ENCODE results near the gene UBL5.

DNA sequence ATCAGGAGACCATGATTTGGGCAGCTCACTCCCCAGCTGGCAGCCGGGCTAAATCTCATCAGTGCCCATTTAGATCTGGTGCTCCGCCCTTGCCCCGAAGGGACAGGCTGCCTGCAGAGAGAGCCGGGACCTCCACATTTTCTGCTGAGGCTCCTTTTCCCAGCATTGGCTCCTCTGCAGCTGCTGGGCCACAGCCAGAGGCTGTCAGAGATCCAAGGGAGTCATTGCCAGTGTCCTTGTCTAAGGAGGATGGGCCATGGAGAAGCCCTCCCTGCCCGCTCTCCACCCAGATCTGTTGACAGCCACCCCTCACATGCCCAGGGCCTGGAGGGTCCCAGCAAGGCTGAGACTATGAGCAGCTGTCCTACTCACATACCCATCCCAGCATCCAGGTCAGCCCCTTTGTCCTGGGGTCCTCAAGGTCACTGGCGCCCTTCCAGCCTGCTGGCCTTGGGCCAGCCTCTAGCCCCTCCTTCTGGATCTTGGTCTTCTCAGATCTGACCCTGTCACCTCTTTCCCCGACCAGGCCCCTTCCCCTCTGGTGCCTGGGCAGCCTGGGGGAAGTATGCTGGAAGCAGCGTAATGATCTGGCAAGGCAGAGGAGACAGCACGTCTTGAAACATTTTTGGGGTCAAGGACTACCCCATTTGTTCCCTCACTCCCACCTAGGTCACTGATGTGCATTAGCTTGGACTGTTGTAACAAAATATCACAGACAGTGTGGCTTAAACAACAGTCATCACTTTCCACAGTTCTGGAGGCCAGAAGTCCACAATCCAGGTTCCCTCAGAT is 15.3 kb downstream of the UBL5 start:
- TF ChIP-seq ZFP3 (CRISPR knock-in tag; IDR thresholded peaks at IDR 0.05) (no peak), ARNTL (CRISPR knock-in tag; IDR thresholded peaks at IDR 0.05; ENCODE audit: borderline replicate concordance, low read depth) (no peak), RARB (CRISPR knock-in tag; IDR thresholded peaks at IDR 0.05) (no peak), ZC3H10 (CRISPR knock-in tag; IDR thresholded peaks at IDR 0.05) (no peak)
- TF ChIP-seq, protein P1, sequence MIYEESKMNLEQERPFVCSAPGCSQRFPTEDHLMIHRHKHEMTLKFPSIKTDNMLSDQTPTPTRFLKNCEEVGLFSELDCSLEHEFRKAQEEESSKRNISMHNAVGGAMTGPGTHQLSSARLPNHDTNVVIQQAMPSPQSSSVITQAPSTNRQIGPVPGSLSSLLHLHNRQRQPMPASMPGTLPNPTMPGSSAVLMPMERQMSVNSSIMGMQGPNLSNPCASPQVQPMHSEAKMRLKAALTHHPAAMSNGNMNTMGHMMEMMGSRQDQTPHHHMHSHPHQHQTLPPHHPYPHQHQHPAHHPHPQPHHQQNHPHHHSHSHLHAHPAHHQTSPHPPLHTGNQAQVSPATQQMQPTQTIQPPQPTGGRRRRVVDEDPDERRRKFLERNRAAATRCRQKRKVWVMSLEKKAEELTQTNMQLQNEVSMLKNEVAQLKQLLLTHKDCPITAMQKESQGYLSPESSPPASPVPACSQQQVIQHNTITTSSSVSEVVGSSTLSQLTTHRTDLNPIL (CRISPR knock-in tag; IDR thresholded peaks at IDR 0.05; ENCODE audit: low read depth): no peak
